ENCODE data around the gene PARD3.

DNA sequence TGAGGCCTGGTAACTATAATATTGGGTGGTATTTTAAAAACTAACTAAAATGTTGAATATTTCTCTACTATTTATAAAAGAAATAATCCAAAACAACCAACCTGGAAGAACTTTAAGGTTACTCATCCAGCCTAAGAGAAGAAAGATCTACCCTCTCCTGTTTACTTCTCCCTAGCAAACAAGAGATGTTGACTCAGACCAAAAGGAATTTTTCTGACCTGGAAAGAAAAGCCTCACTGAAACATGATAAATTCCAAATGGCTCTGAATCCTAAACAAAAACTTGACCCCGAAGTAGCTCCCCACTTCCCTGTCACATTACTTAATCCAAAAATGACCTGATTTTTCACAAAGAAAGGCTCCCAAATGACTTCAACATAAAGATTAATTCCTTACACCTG lies 101.2 kb downstream of the PARD3 start:
- TF ChIP-seq, protein P1, sequence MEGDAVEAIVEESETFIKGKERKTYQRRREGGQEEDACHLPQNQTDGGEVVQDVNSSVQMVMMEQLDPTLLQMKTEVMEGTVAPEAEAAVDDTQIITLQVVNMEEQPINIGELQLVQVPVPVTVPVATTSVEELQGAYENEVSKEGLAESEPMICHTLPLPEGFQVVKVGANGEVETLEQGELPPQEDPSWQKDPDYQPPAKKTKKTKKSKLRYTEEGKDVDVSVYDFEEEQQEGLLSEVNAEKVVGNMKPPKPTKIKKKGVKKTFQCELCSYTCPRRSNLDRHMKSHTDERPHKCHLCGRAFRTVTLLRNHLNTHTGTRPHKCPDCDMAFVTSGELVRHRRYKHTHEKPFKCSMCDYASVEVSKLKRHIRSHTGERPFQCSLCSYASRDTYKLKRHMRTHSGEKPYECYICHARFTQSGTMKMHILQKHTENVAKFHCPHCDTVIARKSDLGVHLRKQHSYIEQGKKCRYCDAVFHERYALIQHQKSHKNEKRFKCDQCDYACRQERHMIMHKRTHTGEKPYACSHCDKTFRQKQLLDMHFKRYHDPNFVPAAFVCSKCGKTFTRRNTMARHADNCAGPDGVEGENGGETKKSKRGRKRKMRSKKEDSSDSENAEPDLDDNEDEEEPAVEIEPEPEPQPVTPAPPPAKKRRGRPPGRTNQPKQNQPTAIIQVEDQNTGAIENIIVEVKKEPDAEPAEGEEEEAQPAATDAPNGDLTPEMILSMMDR (conservative IDR thresholded peaks at IDR 0.05; ENCODE audit: low read depth, low read length) = no peak
- TF ChIP-seq EZH2 (IDR thresholded peaks at IDR 0.05; ENCODE audit: low read length, unreplicated experiment) = no peak
